ENCODE measurements around the gene LRP2.
"Not testable (repeated sequence)": the region's sequence is repeated elsewhere in the genome, so short reads cannot be mapped to it uniquely, and the experiment has no call there.

Gene LRP2

DNA sequence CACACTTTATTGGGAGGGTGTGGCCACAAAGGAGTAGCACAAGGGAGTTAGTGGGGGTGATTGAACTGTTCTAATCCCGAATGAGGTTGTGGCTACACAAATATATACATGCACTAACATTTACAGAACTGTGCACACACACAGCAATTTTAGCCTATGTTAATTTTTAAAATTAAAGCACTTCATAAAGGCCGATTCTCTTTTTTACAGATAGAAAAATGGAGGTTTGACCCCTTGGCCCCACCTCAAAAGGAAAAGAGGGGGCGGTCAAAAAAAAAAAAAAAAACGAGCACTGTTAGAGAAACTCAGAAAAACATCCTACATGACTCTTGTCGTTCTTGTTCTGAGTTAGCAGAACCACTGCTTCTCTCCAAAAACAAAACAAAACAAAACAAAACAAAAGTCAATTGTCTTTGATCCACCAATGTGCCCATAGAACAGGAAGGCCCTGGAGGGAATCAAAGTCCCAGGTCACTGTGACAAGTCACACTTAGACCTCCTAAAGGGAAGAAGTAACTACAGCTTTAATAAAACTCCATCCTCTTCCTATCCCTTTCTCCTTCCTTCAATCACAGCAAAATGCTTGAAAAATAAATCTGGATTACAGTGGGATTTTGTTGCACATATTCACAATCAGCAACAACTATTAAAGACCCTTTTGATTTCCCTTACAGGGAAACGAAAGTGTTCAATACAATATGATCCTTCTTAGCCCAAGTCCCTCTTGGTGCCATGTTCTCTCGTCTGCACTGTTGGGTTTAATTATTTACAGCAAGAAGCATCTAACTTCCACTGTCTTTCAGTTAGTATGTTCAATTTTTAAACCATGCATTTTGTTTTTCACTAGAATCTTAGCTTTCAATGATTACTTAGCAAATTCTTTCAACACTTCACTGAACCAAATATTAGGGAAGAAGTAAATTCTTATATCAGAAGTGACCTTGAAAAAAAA, 16.6 kb downstream of the LRP2 start:
- DNase-seq: no peak

DNA sequence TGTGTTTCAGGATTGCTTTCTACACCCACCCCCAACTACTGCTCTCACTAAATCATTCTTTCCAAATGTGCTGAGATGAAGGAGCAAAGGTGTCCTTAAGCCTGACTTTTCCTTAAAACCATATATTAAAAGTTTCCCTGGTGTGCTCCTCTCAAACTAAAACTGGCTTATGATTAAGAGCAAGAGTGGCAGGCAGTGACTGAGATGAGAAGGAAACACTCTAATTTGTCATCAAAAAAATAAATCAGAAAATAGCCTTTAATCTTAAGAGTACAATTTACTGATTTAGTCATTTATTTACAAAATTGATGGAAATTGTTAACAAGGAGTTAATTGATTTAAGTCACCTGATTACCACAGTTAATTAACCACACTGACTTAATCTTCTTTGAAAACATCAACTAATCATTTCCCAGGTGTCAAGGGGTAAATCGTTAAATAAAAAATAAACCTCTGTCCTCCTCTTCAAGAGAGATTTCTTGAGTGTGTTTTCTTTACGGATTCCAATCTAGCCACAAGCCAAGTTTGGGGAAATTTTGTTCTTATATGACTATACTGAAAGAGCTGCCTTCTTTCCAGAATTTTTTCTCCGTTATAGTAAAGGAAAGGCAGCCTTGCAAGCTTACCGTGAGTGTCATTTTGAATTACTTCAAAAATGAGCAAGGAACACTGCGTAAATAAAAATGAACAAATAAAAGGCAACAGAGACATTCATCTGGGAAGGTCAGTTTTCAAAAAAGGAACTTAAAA, 17.4 kb downstream of the LRP2 start:
- no peak for DNase-seq

DNA sequence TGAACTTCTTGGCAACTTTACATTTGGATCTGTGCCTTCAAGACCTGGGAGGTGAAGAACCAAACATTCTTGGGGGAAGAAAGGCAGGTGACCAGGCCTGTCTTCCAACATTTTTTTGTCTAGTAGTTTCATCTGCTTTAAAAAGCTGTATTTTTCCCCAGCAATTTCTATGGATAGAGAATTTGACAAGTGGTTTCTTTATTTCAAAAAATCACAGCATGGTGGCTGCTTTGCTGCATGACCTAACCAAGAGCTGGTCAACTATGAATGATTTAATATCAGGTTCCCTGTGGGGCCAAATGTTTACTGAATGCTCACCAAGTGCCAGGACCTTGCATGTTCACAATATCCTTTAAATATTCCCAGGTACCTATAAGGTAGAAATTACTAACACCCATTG, 19.1 kb downstream of the LRP2 start:
- DNase-seq: no peak

GRCh38 chr2:169339657-169340056, 22.7 kb downstream of the LRP2 start:
- DNase-seq: no peak

DNA sequence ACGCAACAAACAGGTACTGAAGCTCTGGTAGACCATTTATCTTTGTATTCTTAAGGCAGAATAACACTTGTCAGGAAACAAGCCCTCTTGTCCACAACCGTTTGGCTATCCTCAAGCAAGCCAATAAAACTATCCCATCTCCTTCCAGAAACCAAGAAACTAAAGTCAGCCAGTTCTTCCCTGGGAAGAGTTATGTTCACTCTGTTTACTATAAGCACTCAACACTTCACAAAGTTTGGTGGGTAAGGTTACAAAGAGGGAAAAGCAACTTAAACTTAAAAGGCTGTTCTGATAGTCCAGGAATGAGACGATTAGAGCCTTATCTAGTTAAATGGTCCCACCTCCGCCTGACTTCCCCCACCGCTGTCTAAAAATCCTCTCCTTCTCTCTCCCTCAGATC, 25.6 kb downstream of the LRP2 start:
- no peak for DNase-seq

GRCh38 chr2:169330555-169331198, 31.7 kb downstream of the LRP2 start:
- DNase-seq: no peak

GRCh38 chr2:169329688-169330554, 32.4 kb downstream of the LRP2 start:
- DNase-seq: no peak

DNA sequence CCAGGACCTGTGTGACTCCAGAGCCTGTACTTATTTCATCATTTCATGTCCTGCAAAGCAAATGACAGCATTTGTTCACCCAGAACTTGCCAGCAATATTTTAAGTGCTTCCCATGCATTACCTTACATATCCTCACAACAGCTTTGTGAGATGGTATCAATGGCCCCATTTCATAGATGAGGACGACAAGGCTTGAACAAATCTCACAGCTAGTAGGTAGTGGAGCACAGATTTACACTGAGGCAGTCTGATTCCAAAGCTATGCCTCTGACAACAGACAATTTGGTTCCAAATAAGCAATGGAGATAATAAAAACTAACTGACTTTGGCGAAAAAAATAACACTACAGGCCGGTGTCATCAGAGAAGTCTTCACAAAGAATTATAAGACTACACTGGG, 33.5 kb downstream of the LRP2 start:
- no peak for DNase-seq

DNA sequence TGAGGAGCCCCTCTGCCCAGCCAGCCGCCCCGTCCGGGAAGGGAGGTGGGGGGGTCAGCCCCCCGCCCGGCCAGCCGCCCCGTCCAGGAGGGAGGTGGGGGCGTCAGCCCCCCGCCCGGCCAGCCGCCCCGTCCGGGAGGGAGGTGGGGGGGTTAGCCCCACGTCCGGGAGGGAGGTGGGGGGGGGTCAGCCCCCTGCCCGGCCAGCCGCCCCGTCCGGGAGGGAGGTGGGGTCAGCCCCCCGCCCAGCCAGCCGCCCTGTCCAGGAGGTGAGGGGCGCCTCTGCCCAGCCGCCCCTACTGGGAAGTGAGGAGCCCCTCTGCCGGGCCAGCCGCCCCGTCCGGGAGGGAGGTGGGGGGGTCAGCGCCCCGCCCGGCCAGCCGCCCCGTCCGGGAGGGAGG, 34.5 kb downstream of the LRP2 start:
- DNase-seq: not testable (repeated sequence)

GRCh38 chr2:169325886-169326285, 36.4 kb downstream of the LRP2 start:
- not testable (repeated sequence) for DNase-seq

- no peak for DNase-seq
Observed at GRCh38 chr2:169324581-169325260, 37.6 kb downstream of the LRP2 start.

- no peak for DNase-seq
Observed at GRCh38 chr2:169323841-169324240, 38.5 kb downstream of the LRP2 start.

GRCh38 chr2:169320561-169320960, 41.8 kb downstream of the LRP2 start:
- no peak for DNase-seq

GRCh38 chr2:169315357-169315756, 47.0 kb downstream of the LRP2 start:
- DNase-seq: no peak

DNA sequence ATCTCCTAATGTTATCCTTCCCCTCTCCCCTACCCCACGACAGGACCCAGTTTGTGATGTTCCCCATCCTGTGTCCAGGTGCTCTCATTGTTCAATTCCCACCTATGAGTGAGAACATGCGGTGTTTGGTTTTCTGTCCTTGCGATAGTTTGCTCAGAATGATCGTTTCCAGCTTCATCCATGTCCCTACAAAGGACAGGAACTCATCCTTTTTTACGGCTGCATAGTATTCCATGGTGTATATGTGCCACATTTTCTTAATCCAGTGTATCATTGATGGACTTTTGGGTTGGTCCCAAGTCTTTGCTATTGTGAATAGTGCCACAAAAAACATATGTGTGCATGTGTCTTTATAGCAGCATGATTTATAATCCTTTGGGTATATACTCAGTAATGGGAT, 54.0 kb downstream of the LRP2 start:
- not testable (repeated sequence) for DNase-seq

DNA sequence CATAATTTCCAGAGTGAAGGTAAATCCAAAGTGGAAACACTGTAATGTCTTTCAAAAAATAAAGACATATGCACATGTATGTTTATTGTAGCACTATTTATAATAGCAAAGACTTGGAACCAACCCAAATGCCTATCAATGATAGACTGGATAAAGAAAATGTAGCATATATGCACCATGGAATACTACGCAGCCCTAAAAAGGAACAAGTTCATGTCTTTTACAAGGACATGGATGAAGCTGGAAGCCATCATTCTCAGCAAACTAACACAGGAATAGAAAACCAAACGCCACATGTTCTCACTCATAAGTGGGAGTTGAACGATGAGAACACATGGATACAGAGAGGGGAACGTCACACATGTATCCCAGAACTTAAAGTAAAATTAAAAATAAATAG, 57.6 kb downstream of the LRP2 start:
- DNase-seq: not testable (repeated sequence)

- no peak for DNase-seq
Observed at GRCh38 chr2:169303579-169304305, 58.6 kb downstream of the LRP2 start.

- DNase-seq: no peak
Observed at GRCh38 chr2:169302364-169302763, 60.0 kb downstream of the LRP2 start.

GRCh38 chr2:169301596-169302335, 60.6 kb downstream of the LRP2 start:
- no peak for DNase-seq

Data from stimulated activated CD4-positive, alpha-beta T cell treated with anti-CD3 and anti-CD28 coated beads, Interleukin-2, amount 100 ng/mL, for 24 hours (primary cell).